Body of pancreas (tissue), 4 donors: ENCODE measurements around the gene RHCE.
"Not testable (repeated sequence)": the region's sequence is repeated elsewhere in the genome, so short reads cannot be mapped to it uniquely, and the experiment has no call there.

Experiments used
- CTCF ChIP-seq, 7 experiments: fragments of 450-650 bp in 4 of 7; fragments of 200-600 bp in 3 of 7; sonication (generic) in 3 of 7; IDR thresholded peaks; one replicate each; pipeline ENCODE4 v1.5.1; 2016 to 2019; ENCODE audit warnings: antibody characterized with exemption in 7 of 7
- POLR2A ChIP-seq, 3 donors: fragments of 450-650 bp; IDR thresholded peaks; one replicate each; pipeline ENCODE4 v1.6.1; 2016; ENCODE audit warnings: antibody characterized with exemption in 3 of 3, mild to moderate bottlenecking in 2 of 3

GRCh38 chr1:25460816-25461215, 40.2 kb upstream of the RHCE start:
- TF ChIP-seq CTCF, POLR2A (IDR thresholded peaks at IDR 0.05): not testable (repeated sequence)
